Limb (tissue), 2 donors: Measurements from ENCODE around the gene VNN1.
"Not testable (repeated sequence)": the region's sequence is repeated elsewhere in the genome, so short reads cannot be mapped to it uniquely, and the experiment has no call there.

ENCODE experiments used
- DNase-seq, 2 donors: peaks; one replicate each; pipeline ENCODE4 v3.0.0-alpha.2; 2016; ENCODE audit errors: extremely low spot score in 2 of 2

Gene VNN1

DNA sequence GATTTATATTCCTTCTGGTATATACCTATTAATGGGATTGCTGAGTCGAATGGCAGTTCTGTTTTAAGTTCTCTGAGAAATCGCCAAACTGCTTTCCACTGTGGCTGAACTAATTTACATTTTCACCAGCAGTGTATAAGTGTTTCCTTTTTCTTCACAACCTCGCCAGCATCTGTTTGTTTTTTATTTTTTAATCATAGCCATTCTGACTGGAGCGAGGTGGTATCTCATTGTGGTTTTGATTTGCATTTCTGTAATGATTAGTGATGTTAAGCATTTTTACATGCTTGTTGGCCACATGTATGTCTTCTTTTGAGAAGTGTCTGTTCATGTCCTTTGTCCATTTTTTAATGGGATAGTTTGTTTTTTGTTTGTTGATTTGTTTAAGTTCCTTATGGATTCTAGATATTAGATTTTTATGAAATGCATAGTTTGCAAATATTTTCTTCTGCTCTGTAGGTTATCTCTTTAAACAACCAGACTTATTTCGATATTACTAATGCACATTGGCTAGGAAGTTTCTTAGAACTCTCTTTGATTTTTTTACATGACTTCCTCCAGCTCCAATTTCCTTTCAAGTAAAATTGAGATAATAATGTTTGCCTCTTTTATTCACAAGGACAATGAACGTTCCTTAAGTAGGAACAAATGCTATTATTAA lies 12.2 kb upstream of the VNN1 start:
- no peak for DNase-seq

DNA sequence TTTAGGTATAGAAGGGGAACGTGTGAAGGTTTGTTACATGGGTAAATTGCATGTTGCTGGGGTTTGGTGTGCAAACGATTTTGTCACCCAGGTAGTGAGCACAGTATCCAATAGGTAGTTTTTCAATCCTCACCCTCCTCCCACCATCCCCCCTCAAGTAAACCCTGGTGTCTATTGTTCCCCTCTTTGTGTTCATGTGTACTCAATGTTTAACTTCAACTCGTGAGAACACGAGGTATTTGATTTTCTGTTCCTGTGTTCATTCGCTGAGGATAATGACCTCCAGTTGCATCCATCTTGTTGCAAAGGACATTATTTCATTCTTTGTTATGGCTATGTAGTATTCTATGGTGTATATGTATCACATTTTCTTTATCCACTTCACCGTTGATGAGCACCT lies 11.6 kb upstream of the VNN1 start:
- no peak for DNase-seq

DNA sequence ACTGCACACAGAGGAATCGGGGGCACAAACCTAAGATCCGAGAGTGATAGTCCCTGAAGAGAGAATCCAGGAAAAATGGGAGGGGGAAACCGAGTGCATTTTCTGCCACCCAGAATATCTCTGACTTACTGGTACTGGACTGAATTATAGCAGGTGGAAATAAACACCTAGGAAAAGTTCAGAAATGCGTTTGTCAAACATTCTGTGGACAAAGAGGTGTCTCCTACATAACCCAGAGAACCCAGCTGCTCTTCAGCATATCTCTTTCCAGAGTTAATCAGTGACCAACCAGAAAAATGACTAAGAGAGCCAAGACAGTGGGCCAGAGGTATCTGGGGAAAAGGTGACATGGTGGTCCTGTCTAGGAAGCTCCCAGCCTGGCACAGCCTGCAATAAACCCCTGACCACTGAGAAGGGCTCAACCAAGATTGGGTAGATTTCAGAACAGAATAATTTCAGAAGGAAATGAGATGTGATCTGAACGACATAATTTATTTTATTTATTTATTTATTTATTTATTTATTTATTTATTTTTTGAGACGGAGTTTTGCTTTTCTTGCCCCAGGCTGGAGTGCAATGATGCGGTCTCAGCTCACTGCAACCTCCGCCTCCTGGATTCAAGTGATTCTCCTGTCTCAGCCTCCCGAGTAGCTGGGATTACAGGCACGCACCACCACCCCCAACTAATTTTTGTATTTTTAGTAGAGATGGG lies 6.0 kb upstream of the VNN1 start:
- DNase-seq, result no peak

DNA sequence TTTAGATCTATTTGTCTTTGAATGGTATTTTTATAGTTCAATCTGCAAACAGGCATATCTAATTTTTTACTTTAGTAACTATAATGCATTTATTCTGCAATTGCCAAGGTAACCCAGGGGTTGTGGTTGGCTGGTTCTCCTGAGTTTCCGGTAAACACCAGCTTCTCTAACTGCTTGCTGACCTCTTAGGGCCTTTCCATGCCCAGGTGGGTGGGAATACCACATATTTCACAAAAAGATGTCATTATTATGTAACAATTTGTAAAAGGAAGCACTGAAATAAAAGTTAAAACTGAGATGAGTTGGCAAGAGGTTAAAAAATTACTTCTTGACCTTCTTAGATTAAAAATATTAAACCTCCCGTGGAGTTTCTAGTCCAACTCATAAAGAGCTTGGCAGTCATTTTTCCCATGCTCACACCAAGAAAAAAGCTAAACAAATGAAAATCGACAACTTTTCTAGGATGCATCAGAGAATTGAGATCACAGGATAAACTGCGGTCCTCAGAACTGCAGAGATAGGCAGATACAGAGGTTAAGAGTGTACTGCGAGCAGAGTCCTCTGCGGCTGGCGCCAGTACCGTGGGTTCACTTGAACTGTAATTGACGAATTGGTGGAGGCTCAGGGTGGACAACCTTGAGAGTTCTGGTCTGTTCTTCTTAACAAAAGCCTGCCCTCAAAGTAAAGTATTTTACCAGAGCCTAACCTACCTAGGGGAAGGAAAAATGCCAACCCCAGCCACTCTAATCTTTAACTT lies 2.2 kb upstream of the VNN1 start:
- DNase-seq, result no peak

DNA sequence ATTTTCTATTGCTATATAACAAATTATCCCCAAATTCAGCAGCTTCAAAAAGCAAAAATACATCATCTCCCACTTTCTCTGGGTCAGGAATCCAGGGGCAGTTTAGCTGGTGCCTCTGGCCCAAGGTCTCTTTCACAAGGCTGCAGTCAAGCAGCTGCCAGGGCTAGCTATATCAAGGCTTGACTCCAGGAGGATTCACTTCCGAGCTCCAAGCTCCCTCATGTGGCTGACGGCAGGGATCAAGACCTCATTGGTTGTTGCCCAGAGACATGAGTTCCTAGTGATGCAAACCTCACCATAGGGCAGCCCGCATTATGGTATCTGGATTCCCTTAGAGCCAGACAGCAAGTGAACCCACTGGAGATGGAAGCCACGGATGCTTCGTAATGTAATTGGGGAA lies 1.3 kb upstream of the VNN1 start:
- DNase-seq, result no peak

DNA sequence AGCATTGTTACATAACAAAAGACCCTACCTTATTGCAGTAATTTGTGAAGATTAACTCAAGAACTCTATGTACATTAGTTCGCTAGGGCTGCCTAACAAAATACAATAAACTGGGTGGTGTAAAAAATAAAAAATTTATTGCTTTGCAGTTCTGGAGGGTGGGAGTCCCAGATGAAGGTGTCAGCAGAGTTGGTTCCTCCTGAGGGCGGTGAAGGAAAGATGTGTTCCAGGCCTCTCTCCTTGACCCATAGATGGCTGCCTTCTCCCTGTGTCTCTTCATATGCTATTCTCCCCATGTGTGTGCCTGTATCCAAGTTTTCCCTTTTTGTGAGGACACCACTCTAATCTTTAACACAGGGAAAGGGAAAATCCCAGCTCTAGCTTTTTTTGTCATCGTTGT lies 305 bp upstream of the VNN1 start:
- DNase-seq, result no peak

DNA sequence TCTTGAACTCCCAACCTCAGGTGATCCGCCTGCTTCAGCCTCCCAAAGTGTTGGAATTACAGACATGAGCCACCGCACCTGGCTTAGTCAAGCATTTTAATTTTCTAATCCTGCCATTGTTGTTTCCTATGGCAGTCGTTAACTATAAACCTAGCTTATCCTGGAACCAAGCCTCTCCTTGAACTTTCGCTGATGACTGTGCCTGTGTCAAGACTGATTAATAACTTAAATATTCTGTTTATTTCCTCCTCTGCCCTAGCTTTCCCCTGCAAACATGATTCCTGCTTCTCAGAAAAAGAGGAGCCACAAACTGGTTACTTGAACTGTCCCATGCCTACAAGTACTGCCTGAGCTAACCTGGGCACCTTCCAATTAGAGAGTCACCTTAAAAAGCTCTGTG lies 1.5 kb downstream of the VNN1 start:
- no peak for DNase-seq

DNA sequence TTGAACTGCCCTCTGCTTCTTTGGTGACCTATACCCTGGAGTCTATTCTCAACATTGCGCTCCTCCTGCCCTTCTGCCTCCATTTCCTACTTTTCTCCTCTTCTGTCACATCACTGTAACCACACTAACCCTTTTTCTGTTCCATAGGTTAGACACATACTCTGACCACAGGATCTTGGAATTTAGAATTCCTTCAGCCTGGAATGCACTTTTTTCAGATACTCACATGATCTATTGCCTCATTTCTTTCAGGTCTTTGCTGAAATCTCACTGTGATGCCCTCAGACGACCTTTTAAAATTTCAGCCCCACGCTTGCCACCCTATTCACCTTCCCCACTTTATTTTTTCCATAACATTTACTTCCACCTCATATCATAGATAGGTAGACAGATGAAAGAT lies 5.1 kb downstream of the VNN1 start:
- no peak for DNase-seq

DNA sequence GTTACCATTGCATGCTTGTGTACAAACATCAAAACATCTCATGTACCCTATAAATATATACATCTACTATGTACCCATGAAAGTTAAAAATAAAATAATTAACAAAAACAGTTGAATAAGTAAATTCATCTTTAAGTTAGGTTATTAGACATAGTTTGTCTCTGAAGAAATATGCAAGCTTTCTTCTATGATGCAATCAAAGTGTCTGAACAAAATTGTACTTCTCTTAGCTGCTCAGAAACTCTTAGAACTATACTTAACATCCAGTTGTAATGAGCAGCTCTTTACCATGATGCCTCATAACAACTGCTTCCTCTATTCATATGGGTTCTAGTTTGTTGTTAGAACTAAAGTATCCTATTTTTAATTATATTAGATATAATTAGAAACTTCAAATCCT lies 5.9 kb downstream of the VNN1 start:
- DNase-seq, result no peak

DNA sequence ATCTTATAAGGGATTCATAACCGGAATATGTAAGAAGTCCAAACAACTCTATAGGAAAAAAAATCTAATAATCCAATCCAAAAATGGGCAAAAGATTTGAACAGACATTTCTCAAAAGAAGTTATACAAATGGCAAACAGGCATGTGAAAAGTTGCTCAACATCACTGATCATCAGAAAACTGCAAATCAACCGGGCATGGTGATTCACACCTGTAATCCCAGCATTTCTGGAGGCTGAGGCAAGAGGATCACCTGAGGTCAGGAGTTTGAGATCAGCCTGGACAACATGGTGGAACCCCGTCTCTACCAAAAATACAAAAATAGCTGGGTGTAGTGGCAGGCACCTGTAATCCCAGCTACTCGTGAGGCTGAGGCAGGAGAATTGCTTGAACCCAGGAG lies 7.1 kb downstream of the VNN1 start:
- DNase-seq, result not testable (repeated sequence)

DNA sequence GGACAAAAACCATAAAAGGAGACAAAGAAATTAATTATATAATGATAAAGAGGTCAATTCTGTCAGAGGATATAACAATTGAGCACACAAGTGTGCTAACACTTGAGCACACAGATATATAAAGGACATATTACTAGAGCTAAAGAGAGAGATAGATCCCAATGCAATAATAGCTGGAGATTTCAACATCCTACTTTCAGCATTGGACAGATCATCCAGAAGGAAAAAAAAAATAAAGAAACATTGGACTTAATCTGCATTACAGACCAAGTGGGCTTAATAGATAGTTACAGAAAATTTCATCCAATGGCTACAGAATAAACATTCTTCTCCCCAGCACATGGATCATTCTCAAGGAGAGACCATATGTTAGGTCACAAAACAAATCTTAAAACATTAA lies 9.9 kb downstream of the VNN1 start:
- DNase-seq, result no peak

DNA sequence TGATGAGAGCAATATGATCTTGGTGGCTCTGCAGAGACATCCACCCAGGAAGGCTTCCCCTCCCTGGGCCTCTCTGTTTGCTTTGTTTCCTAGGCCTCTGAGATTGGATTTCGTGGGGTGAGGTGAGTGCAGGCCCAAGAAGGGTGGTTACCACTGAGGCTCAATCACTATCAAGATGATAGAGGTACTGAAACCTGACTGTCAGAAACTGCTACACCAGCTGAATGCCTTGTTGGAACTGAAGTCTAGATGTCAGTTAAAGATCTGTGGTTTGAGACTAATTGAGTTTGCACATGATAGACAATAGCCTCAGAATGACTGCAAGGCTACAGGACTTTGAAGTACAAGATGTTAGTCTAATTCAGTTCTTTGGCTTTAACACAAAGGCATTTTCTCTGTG lies 15.2 kb downstream of the VNN1 start:
- no peak for DNase-seq

DNA sequence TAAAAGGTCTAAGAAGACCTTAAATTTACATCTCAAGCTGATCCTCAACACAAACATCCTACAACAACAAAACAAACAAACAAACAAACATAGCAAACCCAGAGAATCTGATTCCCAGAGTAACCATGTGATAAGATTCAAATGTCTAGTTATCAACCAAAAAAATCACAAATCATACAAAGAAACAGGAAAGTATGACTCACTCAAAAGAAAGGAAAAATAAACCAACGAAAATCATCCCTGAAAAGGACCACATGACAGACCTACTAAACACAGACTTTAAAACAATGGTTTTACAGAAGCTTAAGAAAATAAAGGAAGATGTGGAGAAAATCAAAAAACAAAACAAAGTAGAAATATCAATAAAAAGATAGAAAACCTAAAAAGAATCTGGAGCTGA lies 18.1 kb downstream of the VNN1 start:
- DNase-seq, result no peak

DNA sequence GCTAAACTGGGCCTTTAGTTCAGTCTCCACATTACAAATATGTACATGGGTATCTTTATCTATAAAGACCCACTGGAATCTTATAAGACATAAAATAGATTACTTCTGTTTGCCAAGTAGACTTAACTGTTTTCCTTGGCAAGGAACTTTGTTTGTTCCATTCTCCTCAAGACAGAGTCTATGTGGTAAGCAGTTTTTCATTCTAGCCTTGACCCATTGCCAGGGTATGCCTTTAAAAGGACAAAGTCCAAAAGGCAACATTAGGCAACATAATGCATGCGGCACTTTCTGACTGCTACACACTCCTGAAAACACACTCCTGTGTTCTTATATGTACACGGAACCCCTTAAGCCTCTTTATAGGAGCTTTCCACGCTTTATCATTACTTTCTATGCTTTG lies 20.4 kb downstream of the VNN1 start:
- DNase-seq, result no peak

DNA sequence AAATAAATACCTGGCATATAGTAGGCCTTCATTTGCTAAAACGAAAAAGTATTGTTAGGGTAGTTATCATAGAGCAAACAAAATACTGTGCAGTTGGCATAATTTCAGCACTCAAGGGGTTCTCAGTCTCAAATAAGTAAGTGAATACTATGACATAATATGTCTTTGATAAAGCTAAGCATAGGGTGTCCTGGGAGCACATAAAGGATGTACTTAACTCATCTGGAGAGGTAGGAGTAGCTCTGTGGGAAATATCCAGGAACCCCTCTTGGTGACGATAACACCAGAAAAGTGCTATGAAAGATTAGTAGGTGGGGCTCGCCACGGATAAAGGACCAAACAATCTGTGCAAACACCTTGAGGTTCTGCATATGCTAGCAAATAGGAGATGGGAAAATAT lies 23.2 kb downstream of the VNN1 start:
- DNase-seq, result no peak

DNA sequence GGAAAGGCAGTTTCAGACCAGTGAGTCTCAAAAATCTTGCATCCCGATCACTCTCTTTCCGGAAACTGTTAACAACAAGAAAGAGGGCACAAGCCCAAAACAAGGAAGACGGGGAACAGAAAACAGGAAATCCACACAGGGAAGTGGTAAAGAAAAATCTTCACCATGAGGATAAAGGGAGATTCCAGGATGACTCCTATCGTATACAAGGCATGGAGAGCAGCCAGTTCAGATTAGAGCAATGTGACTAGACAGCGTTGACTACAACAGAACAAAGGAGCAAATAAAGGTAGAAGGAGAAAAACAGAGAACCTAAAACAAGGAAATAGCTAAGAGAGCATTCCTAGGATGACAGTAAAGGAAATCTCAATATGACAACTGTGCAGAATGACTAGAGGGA lies 26.5 kb downstream of the VNN1 start:
- no peak for DNase-seq

DNA sequence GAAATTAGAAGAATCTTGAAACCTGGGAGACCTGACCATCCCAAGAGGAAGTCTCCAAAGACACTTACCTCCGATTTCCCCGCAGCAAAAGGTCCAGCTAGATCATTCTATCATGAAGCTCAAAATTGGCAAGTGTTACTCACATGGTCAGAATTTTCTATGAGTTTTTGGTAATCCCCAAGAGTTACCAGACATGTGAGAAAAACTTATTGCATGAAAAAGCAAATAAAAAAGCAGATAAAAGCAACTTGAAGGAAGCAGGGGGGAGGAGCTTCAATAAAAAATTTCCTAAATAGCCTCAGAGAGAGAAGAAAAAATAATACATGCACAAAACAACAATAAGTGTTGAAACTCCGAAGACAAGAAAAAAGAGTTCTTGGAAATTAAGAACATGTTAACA lies 27.3 kb downstream of the VNN1 start:
- no peak for DNase-seq

DNA sequence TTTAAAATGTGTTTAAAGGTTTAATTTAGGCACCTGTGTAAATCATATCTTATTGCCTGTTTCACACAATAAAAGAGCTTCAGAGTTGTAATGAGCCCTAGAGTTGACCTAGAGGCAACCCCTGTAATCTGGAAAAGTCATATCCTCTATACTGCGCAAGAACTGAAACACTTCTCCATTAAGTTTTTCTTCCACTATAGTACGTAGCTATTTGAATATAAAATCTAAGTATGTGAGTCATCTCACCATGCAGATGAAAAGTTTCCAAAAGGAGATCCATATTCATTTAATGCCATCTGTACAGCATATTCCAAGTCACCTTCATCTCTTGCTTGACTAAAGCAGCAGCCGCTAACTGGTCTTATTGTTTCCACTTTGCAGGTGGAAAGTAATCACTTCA lies 28.8 kb downstream of the VNN1 start:
- no peak for DNase-seq

DNA sequence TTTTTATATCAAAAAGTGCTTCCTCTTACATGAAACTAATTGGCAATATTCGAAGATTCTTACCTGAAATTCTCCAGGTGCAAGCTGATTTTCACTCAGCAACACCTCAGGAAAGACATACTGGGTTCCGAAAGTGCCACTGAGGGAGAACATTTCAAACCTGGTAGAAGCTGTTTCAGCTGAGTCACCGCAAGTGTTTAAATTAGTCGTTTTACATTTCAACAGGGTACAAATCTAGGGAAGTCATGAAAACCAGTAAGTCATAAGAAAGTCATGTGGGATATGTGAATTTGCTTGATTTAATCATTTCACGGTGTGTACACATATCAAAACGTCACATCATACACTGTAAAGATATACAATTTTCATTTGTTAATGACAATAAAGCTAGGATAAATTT lies 29.6 kb downstream of the VNN1 start:
- no peak for DNase-seq

DNA sequence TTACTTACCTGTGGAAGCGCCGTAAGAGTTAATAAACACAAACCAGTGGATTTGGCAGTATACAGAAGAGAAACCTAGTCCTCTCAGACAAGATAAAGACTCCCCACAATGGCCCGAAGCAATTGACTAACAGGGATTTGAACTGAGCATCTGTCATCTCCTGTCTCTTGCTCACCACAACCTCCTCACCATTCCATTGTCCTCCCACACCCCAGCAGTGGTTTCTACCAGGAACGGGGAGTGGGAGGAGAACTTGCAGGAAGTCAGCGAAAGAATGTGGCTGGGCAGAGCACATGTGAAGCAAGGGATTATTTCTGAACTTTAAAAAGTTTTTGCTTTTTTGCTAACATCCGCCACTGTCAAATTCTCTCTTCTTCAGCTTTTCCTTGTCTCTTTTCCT lies 30.3 kb downstream of the VNN1 start:
- DNase-seq, result no peak

DNA sequence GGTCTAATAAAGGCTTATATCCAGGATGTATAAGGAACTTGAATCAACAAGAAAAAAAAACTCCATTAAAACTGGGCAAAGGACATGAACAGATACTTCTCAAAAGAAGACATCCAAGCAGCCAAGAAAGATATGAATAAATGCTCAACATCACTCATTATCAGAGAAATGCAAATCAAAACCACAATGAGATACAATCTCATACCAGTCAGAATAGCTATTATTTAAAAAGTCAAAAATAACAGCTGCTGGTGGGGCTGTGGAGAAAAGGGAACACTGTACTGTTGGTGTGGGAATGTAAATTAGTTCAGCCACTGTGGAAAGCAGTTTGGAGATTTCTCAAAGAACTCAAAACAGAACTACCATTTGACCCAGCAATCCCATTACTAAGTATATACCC lies 34.8 kb downstream of the VNN1 start:
- DNase-seq, result not testable (repeated sequence)

DNA sequence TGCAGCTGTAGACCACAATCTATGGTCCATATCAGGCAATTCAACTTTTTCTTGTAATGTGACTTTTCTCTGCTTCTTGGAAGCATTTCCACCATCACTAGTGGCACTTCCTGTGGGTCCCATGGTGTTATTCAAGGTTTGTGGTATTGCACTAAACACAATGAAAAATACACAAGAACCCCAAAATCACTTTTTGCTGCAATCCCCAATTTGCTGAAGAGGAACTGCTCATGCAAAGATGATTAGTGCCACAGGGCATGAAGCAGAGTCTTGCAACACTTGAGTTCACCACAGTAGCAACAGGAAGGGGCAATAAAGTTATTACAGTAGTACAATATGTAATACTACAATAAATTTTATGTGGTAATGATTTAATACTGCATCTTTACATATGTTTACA lies 38.1 kb downstream of the VNN1 start:
- no peak for DNase-seq

DNA sequence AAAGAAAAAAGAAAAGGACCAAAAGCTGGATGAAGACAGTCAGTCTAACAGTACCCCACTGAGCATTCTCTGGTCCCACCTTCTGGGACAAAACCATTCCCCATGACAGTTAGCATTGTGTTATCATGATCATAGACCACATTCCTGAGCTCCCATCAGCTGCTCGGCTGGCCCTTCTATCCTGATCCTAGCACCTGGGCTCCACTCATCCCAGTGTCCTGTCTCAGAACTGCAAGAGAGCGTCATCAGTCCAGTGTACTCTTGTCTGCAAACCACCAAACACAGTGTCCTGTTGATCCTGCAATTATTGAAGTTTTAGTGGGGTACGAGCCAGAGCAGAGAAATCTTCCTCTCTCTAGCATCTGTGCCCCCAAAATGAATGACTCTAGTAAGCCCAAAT lies 38.9 kb downstream of the VNN1 start:
- DNase-seq, result no peak
